SU-DHL-6 (cell line): ENCODE data around the gene ARL8B.

ENCODE experiments used
- EZH2phosphoT487 ChIP-seq: fragments of 200-600 bp; sonication (generic), shearing (Covaris generic); conservative IDR thresholded peaks from 2 replicates; pipeline ENCODE4 v1.6.1; 2018; ENCODE audit warnings: mild to moderate bottlenecking, antibody characterized with exemption, low read length, moderate library complexity, mixed read lengths
- TF ChIP-seq, protein P1 (sequence below): fragments of 200-600 bp; sonication (generic); IDR thresholded peaks from one replicate; pipeline ENCODE4 v1.5.1; 2017; ENCODE audit warnings: antibody characterized with exemption, mild to moderate bottlenecking, low read length, moderate library complexity; ENCODE audit not compliant: insufficient read depth, poor library complexity, severe bottlenecking

GRCh38 chr3:5186858-5187155 is 64.7 kb downstream of the ARL8B start:
- TF ChIP-seq, protein P1, sequence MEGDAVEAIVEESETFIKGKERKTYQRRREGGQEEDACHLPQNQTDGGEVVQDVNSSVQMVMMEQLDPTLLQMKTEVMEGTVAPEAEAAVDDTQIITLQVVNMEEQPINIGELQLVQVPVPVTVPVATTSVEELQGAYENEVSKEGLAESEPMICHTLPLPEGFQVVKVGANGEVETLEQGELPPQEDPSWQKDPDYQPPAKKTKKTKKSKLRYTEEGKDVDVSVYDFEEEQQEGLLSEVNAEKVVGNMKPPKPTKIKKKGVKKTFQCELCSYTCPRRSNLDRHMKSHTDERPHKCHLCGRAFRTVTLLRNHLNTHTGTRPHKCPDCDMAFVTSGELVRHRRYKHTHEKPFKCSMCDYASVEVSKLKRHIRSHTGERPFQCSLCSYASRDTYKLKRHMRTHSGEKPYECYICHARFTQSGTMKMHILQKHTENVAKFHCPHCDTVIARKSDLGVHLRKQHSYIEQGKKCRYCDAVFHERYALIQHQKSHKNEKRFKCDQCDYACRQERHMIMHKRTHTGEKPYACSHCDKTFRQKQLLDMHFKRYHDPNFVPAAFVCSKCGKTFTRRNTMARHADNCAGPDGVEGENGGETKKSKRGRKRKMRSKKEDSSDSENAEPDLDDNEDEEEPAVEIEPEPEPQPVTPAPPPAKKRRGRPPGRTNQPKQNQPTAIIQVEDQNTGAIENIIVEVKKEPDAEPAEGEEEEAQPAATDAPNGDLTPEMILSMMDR = no peak
- TF ChIP-seq EZH2phosphoT487 = no peak
